DOHH2 (cell line): ENCODE results near the gene CFAP43.
"Not testable (repeated sequence)": the region's sequence is repeated elsewhere in the genome, so short reads cannot be mapped to it uniquely, and the experiment has no call there.

Experiments used
- H3F3A ChIP-seq: fragments of 200-600 bp; sonication (generic), shearing (Covaris generic); 2 replicates; pipeline ENCODE4 v1.6.0; 2016; ENCODE audit warnings: antibody characterized with exemption, mild to moderate bottlenecking; ENCODE audit not compliant: control insufficient read depth, insufficient read depth
- H3K27ac ChIP-seq: fragments of 200-600 bp; sonication (generic); 2 replicates; pipeline ENCODE4 v1.5.1; 2014; ENCODE audit warnings: low read depth, mild to moderate bottlenecking, low read length, moderate library complexity
- H3K27me3 ChIP-seq: fragments of 200-600 bp; sonication (generic); 2 replicates; pipeline ENCODE4 v1.6.1; 2014; ENCODE audit warnings: mild to moderate bottlenecking, low read length, mixed read lengths; ENCODE audit not compliant: control insufficient read depth
- H3K36me3 ChIP-seq: fragments of 200-600 bp; sonication (generic); 2 replicates; pipeline ENCODE4 v1.6.1; 2014; ENCODE audit warnings: mild to moderate bottlenecking, low read length, moderate library complexity, mixed read lengths; ENCODE audit not compliant: control insufficient read depth
- H3K4me1 ChIP-seq: fragments of 200-600 bp; sonication (generic); 2 replicates; pipeline ENCODE4 v1.6.1; 2014; ENCODE audit warnings: mild to moderate bottlenecking, low read length, mixed read lengths; ENCODE audit not compliant: control insufficient read depth
- H3K4me2 ChIP-seq: fragments of 200-600 bp; sonication (generic); 2 replicates; pipeline ENCODE4 v1.6.0; 2014; ENCODE audit warnings: mild to moderate bottlenecking, low read length, moderate library complexity
- H3K4me3 ChIP-seq: fragments of 200-600 bp; sonication (generic); 2 replicates; pipeline ENCODE4 v1.5.1; 2014; ENCODE audit warnings: mild to moderate bottlenecking, low read length, mixed read lengths
- H3K79me2 ChIP-seq: fragments of 200-600 bp; sonication (generic); 2 replicates; pipeline ENCODE4 v1.6.1; 2014; ENCODE audit warnings: mild to moderate bottlenecking, low read length, mixed read lengths; ENCODE audit not compliant: control insufficient read depth
- H3K9me2 ChIP-seq: fragments of 200-600 bp; sonication (generic); replicated peaks from 2 replicates; pipeline ENCODE4 v1.6.1; 2014; ENCODE audit warnings: mild to moderate bottlenecking, low read length, mixed read lengths; ENCODE audit not compliant: control insufficient read depth
- H3K9me3 ChIP-seq: fragments of 200-600 bp; sonication (generic); 2 replicates; pipeline ENCODE4 v1.6.1; 2014; ENCODE audit warnings: antibody characterized with exemption, low read length, mixed read lengths; ENCODE audit not compliant: control insufficient read depth, insufficient read depth
- H4K20me1 ChIP-seq: fragments of 200-600 bp; sonication (generic); 2 replicates; pipeline ENCODE4 v1.6.0; 2014; ENCODE audit warnings: low read depth, mild to moderate bottlenecking, antibody characterized with exemption, low read length, moderate library complexity; ENCODE audit not compliant: control insufficient read depth, insufficient read depth
- CTCF ChIP-seq: fragments of 200-600 bp; sonication (generic); IDR thresholded peaks from one replicate; pipeline ENCODE4 v1.5.1; 2014; ENCODE audit warnings: antibody characterized with exemption, mild to moderate bottlenecking, low read depth, low read length; ENCODE audit not compliant: poor library complexity, severe bottlenecking
- EZH2phosphoT487 ChIP-seq: fragments of 200-600 bp; sonication (generic); IDR thresholded peaks from 2 replicates; pipeline ENCODE4 v1.6.1; 2017; ENCODE audit warnings: borderline replicate concordance, mild to moderate bottlenecking, antibody characterized with exemption, low read length, moderate library complexity, mixed read lengths

CFAP43 gene

DNA sequence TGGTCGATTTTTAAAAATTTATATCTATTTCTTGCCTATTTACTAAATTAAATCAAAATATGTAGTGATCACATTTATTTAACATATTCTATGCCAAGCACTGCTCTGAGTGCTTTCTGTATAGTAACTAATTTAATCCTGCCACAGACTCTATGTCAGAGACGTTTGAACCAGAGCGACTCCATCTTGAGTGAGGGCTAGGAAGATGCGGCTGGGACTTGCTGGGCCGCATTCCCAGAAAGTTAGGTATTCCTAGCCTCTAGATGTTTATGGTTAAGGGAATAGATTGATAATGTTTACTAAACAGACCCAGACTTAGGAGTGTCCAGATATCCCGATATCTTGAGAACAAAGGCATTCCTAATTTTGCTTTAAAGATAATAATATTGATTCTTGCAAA is 19.3 kb upstream of the CFAP43 start:
- Histone ChIP-seq H3K9me2 (no peaks in the 10 kb centered on the region), H3K9me3 (peaks cover 9% of the 10 kb centered on the region), H4K20me1 (no peaks in the 10 kb centered on the region), H3K4me2 (no peak overlapping the region), H3K4me1 (peaks cover 16% of the 10 kb centered on the region), H3K4me3 (no peak overlapping the region), H3K27me3 (peaks cover 2% of the 10 kb centered on the region; the same call in 1 of the 2 replicates), H3F3A (no peaks in the 10 kb centered on the region), H3K27ac (no peak overlapping the region), H3K36me3 (peaks cover 8% of the 10 kb centered on the region), H3K79me2 (peaks cover 22% of the 10 kb centered on the region)
- no peak for TF ChIP-seq EZH2phosphoT487
- no peak for TF ChIP-seq CTCF

DNA sequence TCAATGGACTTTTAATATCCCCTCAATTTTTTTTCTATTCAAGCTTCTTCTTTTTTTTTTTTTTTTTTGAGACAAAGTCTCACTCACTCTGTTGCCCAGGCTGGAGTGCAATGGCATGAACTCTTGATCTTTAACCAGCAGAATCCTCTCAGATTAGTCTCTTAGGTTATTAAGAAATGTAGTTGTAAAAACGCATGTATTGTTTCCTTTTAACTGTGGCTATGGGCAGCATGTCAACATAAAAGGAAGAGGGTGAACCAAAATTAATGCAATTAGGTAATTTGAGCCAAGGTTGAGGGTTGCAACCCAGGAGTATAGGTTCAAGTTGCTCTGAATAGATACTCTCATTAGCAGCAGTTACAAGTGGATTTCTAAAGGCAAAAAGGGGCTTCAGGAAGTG is 18.2 kb upstream of the CFAP43 start:
- no peaks in the 10 kb centered on the region for H4K20me1 ChIP-seq
- H3K27me3 ChIP-seq: peaks cover 2% of the 10 kb centered on the region; the same call in 1 of the 2 replicates
- no peak for TF ChIP-seq CTCF
- no peak for TF ChIP-seq EZH2phosphoT487
- peaks cover 6% of the 10 kb centered on the region for H3K4me1 ChIP-seq
- peaks cover 6% of the 10 kb centered on the region for H3K36me3 ChIP-seq
- H3K9me2 ChIP-seq: no peaks in the 10 kb centered on the region
- H3K27ac ChIP-seq: no peak overlapping the region
- H3F3A ChIP-seq: no peaks in the 10 kb centered on the region
- H3K4me3 ChIP-seq: no peak overlapping the region
- H3K4me2 ChIP-seq: no peak overlapping the region
- peaks cover 12% of the 10 kb centered on the region for H3K79me2 ChIP-seq
- H3K9me3 ChIP-seq: peaks cover 17% of the 10 kb centered on the region

DNA sequence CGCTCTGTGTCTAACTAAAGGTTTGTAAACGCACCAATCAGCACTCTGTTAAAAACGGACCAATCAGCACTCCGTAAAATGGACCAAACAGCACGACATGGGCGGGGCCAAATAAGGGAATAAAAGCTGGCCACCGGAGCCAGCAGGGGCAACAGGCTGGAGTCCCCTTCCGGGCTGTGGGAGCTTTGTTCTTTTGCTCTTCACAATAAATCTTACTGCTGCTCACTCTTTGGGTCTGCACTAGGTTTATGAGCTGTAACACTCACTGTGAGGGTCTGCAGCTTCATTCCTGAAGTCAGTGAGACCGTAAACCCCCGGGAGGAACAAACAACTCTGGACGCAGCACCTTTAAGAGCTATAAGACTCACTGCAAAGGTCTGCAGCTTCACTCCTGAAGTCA is 16.8 kb upstream of the CFAP43 start:
- H3K4me1 ChIP-seq, H3K79me2 ChIP-seq, H3K36me3 ChIP-seq, H3K27me3 ChIP-seq, H3K4me3 ChIP-seq, H3K9me2 ChIP-seq, H3F3A ChIP-seq, H3K27ac ChIP-seq, H4K20me1 ChIP-seq, H3K4me2 ChIP-seq: not testable (repeated sequence)
- H3K9me3 ChIP-seq: peaks cover 17% of the 10 kb centered on the region

DNA sequence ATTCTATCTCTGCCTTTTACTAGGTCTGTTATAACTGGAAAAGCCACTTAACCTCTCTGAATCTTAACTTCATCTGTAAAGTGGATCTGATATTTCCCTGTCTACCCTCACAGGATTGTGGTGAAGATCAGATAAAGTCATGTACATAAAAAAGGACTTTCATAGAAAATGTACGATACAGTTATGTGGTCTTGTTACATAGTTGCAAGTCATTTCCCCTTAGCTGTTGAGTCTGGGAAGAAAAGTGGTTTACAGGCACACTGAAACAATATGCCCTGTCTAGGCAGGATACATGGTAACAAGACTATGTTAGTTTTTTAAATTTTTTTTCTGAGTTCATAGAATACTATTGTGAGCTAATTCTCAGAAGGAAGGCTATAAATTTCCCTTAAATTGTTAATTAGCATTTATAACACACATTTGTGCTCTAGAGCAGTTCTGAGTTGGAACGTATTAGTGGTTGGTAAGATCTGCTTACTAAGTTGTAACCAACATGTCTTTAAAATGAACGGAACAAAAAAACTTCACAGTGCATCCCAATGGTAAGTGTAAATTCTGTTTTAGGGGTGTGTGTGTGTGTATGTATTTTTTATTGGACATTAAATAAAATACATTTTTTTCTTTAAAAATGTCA is 15.5 kb upstream of the CFAP43 start:
- Histone ChIP-seq H3K4me1 (no peaks in the 10 kb centered on the region), H3K9me2 (no peaks in the 10 kb centered on the region), H3K36me3 (no peaks in the 10 kb centered on the region), H3K9me3 (peaks cover 17% of the 10 kb centered on the region), H3K4me2 (no peak overlapping the region), H3K79me2 (no peaks in the 10 kb centered on the region), H3F3A (no peaks in the 10 kb centered on the region), H4K20me1 (no peaks in the 10 kb centered on the region), H3K27me3 (peaks cover 2% of the 10 kb centered on the region; the same call in 1 of the 2 replicates), H3K4me3 (no peak overlapping the region), H3K27ac (no peak overlapping the region)
- no peak for TF ChIP-seq EZH2phosphoT487
- no peak for TF ChIP-seq CTCF
